Head of caudate nucleus (tissue), 42 donors: ENCODE results near the gene NIPAL4.
A peak's percentile ranks its signal among the peaks of the same experiment; 100 is the strongest.
"Not testable (repeated sequence)": the region's sequence is repeated elsewhere in the genome, so short reads cannot be mapped to it uniquely, and the experiment has no call there.

ENCODE experiments used
- DNase-seq, 42 donors: peaks; one replicate each; pipeline versions ENCODE4 v3.0.0 to v3.0.0-alpha.2; 2020 to 2021; ENCODE audit warnings: mixed read lengths in 7 of 42
- intact Hi-C: fragments of 100-400 bp; cut with DNase I; formaldehyde crosslinking; loops from one replicate; pipeline ENCODE4 v1.15.0; 2022

The NIPAL4 gene

DNA sequence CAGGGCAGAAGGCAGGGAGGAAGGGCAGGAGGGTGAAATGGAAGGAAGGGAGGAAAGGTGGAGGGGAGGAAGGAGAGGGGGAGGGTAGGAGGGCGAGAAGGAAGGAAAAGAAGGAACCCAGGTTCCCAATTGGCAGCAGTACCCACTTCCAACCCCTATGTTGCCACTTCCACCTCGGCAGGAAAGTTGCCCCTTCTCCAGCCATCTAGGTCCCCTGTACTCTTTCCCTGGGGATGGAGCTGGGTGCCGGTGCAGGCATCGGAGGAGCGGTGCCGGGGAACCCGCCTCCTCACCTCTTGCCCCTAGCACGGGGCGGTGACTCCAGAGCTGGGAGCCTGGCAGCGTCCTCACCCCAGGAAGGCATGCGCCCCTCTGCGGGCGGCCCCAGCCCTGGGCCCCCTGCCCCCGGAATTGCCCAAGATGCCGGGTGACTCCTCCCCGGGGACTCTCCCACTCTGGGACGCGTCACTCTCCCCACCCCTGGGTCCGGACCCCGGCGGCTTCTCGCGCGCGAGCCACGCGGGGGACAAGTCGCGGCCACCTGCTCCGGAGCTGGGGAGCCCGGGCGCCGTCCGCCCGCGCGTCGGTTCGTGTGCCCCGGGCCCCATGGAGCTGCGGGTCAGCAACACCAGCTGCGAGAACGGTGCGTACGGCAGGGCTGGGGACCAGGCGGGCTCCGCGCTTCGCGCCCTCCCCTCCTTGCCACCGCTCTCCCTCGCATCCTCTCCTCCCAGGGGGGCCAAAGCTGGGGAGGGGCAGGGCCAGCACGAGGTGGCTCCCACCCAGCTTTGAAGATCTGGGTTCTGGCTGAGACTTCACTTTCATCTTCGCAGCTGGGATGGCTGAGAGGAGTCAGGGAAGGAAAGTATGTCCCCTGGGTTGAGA is at the start of gene NIPAL4:
Gene NIPAL4 (plus strand): TSS at position 499 of the 885 bp plus-strand sequence. CDS start 108 bp downstream, at position 607.
- DNase-seq = peak in 39 of 42 donors; percentile 15 to 77 (median 53)
- intact Hi-C loops = no loop called here

DNA sequence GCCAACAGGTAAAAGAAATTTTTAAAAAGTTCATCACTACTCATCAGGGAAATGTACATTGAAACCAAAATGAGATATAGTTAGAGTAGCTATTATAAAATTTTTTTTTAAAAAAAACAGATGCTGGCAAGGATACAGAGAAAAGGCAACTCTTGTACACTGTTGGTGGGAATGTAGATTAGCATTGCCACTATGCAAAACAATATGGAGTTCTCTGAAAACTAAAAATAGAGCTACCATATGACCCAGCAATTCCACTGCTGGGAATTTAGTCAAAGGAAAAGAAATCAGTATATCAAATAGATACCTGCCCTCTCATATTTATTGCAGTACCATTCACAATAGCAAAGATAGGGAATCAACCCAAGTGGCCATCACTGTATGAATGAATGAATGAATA is 44.2 kb upstream of the NIPAL4 start:
- DNase-seq = no peak
- intact Hi-C loops = no loop called here

- intact Hi-C loops, DNase-seq: not testable (repeated sequence)
These were observed 40.5 kb upstream of the NIPAL4 start for GRCh38 chr5:157419521-157419920.

- not testable (repeated sequence) for DNase-seq
- intact Hi-C loops = loop anchor here (5.0 kb wide), 1 partner anchor 42 kb away; no protein-coding TSS in a partner anchor
These were observed 30.1 kb upstream of the NIPAL4 start for GRCh38 chr5:157429920-157430319.

DNA sequence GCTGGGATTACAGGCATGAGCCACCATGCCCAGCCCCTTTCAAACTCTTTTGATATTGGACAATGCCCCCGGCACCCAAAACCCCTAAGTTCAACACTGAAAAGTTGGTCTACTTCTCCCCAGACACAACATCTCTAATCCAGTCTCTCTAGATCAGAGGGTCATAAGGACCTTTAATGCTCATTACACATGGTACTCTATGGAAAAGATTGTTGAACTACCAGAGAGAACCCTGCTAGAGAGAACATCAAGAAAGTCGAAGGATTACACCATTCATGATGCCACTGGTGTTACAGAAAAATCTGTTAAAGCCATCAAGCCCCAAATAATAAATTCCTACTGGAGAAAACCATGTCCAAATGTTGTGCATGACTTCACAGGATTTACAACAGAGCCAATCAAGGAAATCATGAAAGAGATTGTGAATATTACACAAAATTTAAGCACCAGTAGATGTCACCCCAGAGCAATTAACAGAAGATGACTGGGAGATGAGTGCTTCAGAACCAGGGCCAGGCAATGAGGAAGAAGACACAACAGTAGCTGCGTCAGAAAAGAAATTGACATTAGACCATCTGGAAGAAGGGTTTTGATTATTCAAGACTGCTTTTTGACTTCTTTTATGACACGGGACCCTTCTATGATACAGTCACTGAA is 28.3 kb upstream of the NIPAL4 start:
- peak in 22 of 42 donors; percentile 9 to 82 (median 52) for DNase-seq

DNA sequence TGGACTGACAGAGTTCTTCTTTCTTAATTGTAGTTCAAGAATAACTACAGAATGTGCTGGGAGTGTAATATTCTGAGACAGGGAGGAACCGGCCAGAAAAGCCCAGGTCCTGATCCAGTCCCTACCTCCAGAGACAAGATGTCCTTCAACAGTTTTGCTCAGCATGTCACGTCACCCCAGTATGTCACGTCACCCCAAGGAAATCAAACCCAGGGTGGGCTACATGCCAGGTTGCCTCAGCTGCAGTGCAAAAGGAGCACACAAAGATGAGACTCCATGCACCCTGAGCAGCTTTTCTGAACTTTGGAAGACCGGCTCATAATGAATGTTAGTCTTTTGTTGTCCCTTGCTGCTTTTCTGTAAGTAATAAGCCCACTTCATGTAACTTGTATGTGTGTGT is 25.9 kb upstream of the NIPAL4 start:
- intact Hi-C loops = loop anchor here (5.0 kb wide), 1 partner anchor 38 kb away; no protein-coding TSS in a partner anchor
- DNase-seq = no peak

More for the DNA sequence above, 28.3 kb upstream of the NIPAL4 start:
- intact Hi-C loops = loop anchor here (5.0 kb wide), 1 partner anchor 41 kb away; no protein-coding TSS in a partner anchor

DNA sequence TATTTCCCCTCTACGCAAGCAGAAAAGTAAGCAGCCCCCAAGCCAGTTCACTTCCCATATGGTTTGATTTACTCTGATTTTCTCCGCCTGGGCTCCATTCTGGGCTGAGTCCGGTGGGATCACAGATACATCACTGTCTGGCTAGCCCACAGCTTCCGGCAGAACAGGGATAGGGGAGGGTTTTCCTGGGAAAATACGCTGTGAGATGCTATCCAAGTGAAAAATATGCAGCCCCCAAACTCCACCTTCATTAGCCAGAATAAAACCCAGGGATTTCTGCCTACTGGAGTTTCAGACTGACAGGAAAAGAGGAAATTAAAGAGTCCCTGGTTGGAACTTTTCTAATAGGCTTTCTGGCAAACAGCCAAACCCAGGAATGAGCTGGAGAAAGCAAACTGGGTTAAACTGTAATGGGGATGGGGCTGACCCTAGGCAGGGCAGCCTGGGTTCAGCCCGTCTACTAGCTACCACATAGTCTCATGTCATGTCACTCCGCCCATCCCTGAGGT is 16.9 kb upstream of the NIPAL4 start:
- intact Hi-C loops = no loop called here
- no peak for DNase-seq

GRCh38 chr5:157444224-157444623 is 15.8 kb upstream of the NIPAL4 start:
- DNase-seq = no peak
- intact Hi-C loops = no loop called here

- intact Hi-C loops = no loop called here
- no peak for DNase-seq
These were observed 14.1 kb upstream of the NIPAL4 start for GRCh38 chr5:157445745-157446411.

DNA sequence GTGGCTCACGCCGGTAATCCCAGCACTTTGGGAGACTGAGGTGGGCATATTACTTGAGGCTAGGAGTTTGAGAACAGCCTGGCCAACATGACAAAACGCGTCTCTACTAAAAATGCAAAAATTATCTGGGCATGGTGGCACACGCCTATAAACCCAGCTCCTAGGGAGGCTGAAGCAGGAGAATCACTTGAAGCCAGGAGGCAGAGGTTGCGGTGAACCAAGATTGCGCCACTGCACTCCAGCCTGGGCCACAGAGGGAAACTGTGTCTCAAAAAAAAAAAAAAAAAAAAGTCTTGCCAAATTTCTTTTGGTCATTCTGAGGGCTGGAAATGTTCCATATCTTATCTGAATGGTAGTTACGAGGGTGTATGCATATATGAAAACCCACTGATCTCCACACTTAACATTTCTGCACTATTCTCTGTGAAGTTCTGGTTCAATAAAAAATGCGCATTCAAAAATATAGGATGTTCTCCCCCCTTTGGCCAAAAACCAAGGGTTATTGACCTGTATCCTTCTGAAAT is 13.5 kb upstream of the NIPAL4 start:
- intact Hi-C loops = no loop called here
- DNase-seq = peak in 1 of 42 donors; percentile 8

GRCh38 chr5:157447201-157447637 is 12.8 kb upstream of the NIPAL4 start:
- peak in 1 of 42 donors; percentile 10 for DNase-seq
- intact Hi-C loops = no loop called here

DNA sequence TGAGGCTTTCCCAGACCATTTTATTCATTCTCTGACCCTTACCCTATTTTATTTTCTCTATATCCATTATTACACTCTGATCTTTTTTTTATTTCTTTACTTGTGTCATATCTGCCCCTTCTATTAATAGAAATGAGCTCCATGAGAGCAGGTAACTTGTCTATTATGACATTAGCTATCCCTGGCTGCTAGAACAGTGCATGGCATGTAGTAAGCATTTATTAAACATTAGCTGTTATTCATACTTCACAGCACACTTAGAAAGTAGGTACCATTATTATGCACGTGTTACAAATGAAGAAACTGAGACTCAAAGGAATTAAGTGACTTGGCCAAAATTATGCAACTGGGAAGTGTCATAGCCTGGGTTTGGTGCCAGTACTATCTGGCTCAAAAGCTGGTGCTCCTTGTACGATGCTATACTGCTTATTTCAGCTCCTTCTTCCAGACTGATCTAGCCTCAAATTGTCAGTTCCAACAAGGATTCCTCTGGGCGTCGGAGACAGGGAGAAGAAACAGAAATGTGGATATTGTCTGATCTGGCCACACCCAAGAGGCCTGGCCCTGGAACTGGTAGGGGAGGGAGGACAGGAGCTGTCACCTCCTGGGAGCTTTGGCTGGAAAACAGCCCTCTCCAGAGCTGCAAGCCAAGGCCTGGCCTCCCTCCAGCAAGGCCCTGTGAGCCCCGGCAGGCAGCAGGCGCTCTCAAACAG is 10.8 kb upstream of the NIPAL4 start:
- intact Hi-C loops = no loop called here
- DNase-seq = peak in 37 of 42 donors; percentile 35 to 80 (median 54)

- no peak for DNase-seq
- intact Hi-C loops = no loop called here
These were observed 10.0 kb upstream of the NIPAL4 start for GRCh38 chr5:157450024-157450423.

GRCh38 chr5:157451806-157452205 is 8.2 kb upstream of the NIPAL4 start:
- intact Hi-C loops = no loop called here
- DNase-seq = peak in 3 of 42 donors; percentile 6 to 27 (median 26)

DNA sequence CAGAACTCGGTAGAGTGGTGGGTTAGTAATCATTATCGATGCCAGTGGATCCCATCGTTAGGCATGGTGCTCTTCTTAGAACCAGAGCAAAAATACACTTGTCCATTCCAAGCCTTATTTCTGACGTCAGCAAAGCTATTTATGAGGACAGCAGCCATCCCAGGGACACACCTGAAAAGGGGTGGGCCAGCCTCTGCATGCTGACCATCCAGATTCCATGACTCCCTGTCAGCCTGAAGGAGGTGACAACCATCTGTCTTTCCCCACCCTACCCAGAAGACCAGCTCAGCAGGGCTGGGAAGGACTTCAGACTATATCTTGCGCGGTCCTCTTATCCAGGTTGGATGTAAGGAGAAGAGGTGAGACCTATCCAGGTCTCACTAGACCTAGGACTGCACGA is 5.7 kb upstream of the NIPAL4 start:
- intact Hi-C loops = no loop called here
- peak in 4 of 42 donors; percentile 5 to 40 (median 16) for DNase-seq

DNA sequence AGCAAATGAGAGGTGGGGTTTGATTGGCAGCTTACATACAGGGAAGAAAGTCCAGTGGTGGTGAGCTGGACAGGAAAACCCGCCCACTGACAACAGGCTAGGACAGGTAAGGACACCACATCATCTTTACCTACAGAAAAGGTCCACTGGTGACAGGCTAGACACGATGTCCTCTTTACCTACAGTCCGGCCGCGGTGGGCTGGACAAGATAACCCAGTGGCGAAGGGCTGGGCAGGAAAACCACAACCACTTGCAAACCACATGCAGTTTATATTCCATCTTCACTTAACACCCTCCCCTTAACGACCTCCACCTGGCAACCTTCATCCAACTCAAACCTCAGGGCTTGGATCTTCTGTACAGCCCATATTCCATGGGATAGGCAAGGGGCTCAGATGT is 5.0 kb upstream of the NIPAL4 start:
- DNase-seq = peak in 5 of 42 donors; percentile 1 to 40 (median 24)
- intact Hi-C loops = no loop called here

DNA sequence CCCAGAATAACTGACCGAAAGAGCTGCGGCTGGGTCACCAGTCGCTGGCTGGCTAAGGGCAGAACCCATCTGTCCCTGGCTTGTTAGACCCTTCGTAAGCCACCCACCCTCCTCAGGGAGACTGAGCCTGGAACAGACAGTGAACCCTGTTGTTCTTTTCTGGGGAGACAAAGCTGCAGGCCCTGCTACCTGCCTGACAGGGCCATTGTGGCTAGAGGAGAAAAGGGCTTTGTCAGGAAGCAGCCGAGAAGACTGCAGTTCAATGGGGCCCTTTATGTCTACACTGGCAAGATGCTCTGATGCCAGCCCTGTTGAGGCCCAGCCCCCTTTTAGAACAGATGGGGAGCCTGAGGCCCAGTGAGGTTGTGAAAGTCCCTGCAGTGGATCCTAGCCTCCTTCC is 3.7 kb upstream of the NIPAL4 start:
- peak; percentile 62 to 96 (median 87) for DNase-seq
- intact Hi-C loops = no loop called here

GRCh38 chr5:157457391-157457790 is 2.6 kb upstream of the NIPAL4 start:
- intact Hi-C loops = no loop called here
- DNase-seq = peak in 4 of 42 donors; percentile 7 to 42 (median 16)
